B cell (primary cell): Measurements from ENCODE around the gene FMNL1. TPM values are rescaled to one million over a fixed set of nuclear protein-coding genes. Genes with fewer than 3 reads are reported as not detected.

Experiments
- ATAC-seq: fragments of 200-7000 bp; cut with Tn5 transposase; one replicate; pipeline ENCODE4 v1.10.0; 2021; ENCODE audit warnings: low read depth, mild to moderate bottlenecking, moderate number of reproducible peaks, moderate library complexity
- CTCF ChIA-PET: fragments of 350-600 bp; sonication (Branson Sonifier 250); formaldehyde crosslinking; loops from one replicate; lab custom pipeline; 2021; ENCODE audit warnings: antibody characterized with exemption, inconsistent platforms; lab: Charles Lee
- POLR2A ChIA-PET: fragments of 350-600 bp; sonication (Branson Sonifier 250); formaldehyde crosslinking; loops from one replicate; lab custom pipeline; 2021; ENCODE audit warnings: antibody characterized with exemption; lab: Charles Lee
- DNase-seq: peaks from one replicate; pipeline ENCODE4 v3.0.0; 2013
- H2AFZ ChIP-seq: 2 replicates; pipeline ENCODE4 v1.6.1; 2012; ENCODE audit warnings: mild to moderate bottlenecking, low read depth, low read length; ENCODE audit not compliant: insufficient read depth, poor library complexity, severe bottlenecking
- H3K27ac ChIP-seq, 2 donors: 1 replicate in 1 of 2; 2 replicates in 1 of 2; pipeline ENCODE4 v1.5.1; 2012 to 2013; ENCODE audit warnings: low read length in 2 of 2, mild to moderate bottlenecking in 2 of 2, moderate library complexity in 1 of 2
- H3K27me3 ChIP-seq, 4 experiments: fragments of 200-600 bp in 1 of 4; sonication (generic) in 1 of 4; replicated peaks in 1 of 4; 1 replicate in 2 of 4; 2 replicates in 2 of 4; pipeline versions ENCODE4 v1.6.1 to v1.7.0; 2013 to 2016; ENCODE audit warnings: low read length in 3 of 4, mild to moderate bottlenecking in 2 of 4, mixed read lengths in 1 of 4, moderate library complexity in 1 of 4; ENCODE audit not compliant: insufficient read depth in 4 of 4, control insufficient read depth in 3 of 4; ENCODE audit errors: control extremely low read depth in 1 of 4
- H3K36me3 ChIP-seq, 2 experiments: replicated peaks in 1 of 2; 1 replicate in 1 of 2; 2 replicates in 1 of 2; pipeline versions ENCODE4 v1.6.1 to v1.7.1; 2013; ENCODE audit warnings: low read length in 1 of 2; ENCODE audit not compliant: insufficient read depth in 2 of 2, control insufficient read depth in 1 of 2; ENCODE audit errors: control extremely low read depth in 1 of 2, extremely low read depth in 1 of 2
- H3K4me1 ChIP-seq, 2 donors: fragments of 200-600 bp in 1 of 2; sonication (generic) in 1 of 2; 1 replicate in 1 of 2; 2 replicates in 1 of 2; pipeline versions ENCODE4 v1.5.1 to v1.6.1; 2013 to 2017; ENCODE audit warnings: low read length in 2 of 2; ENCODE audit not compliant: control insufficient read depth in 2 of 2, insufficient read depth in 2 of 2
- H3K4me2 ChIP-seq: replicated peaks from 2 replicates; pipeline ENCODE3; 2012; ENCODE audit warnings: mild to moderate bottlenecking, low read depth, low read length; ENCODE audit not compliant: poor library complexity, severe bottlenecking
- H3K4me3 ChIP-seq, 5 experiments: fragments of 200-600 bp in 1 of 5; sonication (generic) in 1 of 5; 1 replicate in 3 of 5; 2 replicates in 2 of 5; pipeline versions ENCODE4 v1.5.1 to v1.7.0; 2011 to 2016; ENCODE audit warnings: low read length in 4 of 5, mild to moderate bottlenecking in 4 of 5, low read depth in 2 of 5, control low read depth in 1 of 5, moderate library complexity in 1 of 5; ENCODE audit not compliant: insufficient read depth in 1 of 5; ENCODE audit errors: control extremely low read depth in 1 of 5, extremely low read depth in 1 of 5
- H3K79me2 ChIP-seq: fragments of 200-600 bp; sonication (generic); one replicate; pipeline ENCODE4 v1.6.0; 2016; ENCODE audit warnings: low read length; ENCODE audit not compliant: control insufficient read depth, insufficient read depth
- H3K9ac ChIP-seq: fragments of 200-600 bp; sonication (generic); 2 replicates; pipeline ENCODE4 v1.6.1; 2017; ENCODE audit warnings: mild to moderate bottlenecking, low read length, moderate library complexity
- H3K9me3 ChIP-seq, 3 donors: one replicate each; pipeline versions ENCODE4 v1.6.1 to v1.7.1; 2013; ENCODE audit warnings: low read length in 2 of 3; ENCODE audit not compliant: control insufficient read depth in 2 of 3, insufficient read depth in 1 of 3; ENCODE audit errors: control extremely low read depth in 1 of 3
- H4K20me1 ChIP-seq: 2 replicates; pipeline ENCODE4 v1.6.0; 2012; ENCODE audit warnings: mild to moderate bottlenecking, low read length; ENCODE audit not compliant: insufficient read depth, control insufficient read depth, poor library complexity, severe bottlenecking
- H3K27ac Mint-ChIP-seq: one replicate; pipeline ENCODE4 v1.8.0; 2021; ENCODE audit warnings: mixed read lengths
- H3K27me3 Mint-ChIP-seq: one replicate; pipeline ENCODE4 v1.8.0; 2021; ENCODE audit warnings: mixed read lengths
- H3K4me1 Mint-ChIP-seq: one replicate; pipeline ENCODE4 v1.8.0; 2021; ENCODE audit warnings: mixed read lengths
- H3K4me3 Mint-ChIP-seq: one replicate; pipeline ENCODE4 v1.8.0; 2021; ENCODE audit warnings: mixed read lengths
- H3K9me3 Mint-ChIP-seq: one replicate; pipeline ENCODE4 v1.8.0; 2022; ENCODE audit warnings: mixed read lengths; ENCODE audit not compliant: insufficient read depth
- EZH2 ChIP-seq: IDR thresholded peaks from 2 replicates; pipeline ENCODE4 v1.6.1; 2012; ENCODE audit warnings: borderline replicate concordance, low read depth, mild to moderate bottlenecking, moderate library complexity, low read length; ENCODE audit not compliant: insufficient read depth, poor library complexity, severe bottlenecking
- WGBS: methylation state at CpG from one replicate; pipeline ENCODE4 v1.1.5; 2013; ENCODE audit warnings: missing lambda C conversion rate; ENCODE audit not compliant: insufficient coverage; 5-methylcytosine and 5-hydroxymethylcytosine counted together
- intact Hi-C: fragments of 100-400 bp; cut with micrococcal nuclease; formaldehyde crosslinking; loops from one replicate; pipeline ENCODE4 v1.10.0; 2022
- polyA plus RNA-seq: library from polyadenylated mRNA; depleted of rRNA; stranded (reverse); fragments of >200 nt; gene quantifications from 2 replicates; pipeline ENCODE4 v1.2.3, GENCODE V29; 2012
- total RNA-seq, 2 donors: library from RNA; stranded (reverse); fragments of 120-200 nt in 1 of 2; gene quantifications; 1 replicate in 1 of 2; 2 replicates in 1 of 2; pipeline versions ENCODE4 v1.2.3 to v1.2.4, GENCODE V29; 2013 to 2022
- TF ChIP-seq, protein P1 (sequence below): fragments of 200-600 bp; IDR thresholded peaks from one replicate; pipeline ENCODE4 v1.8.0; 2022; ENCODE audit warnings: antibody characterized with exemption, mild to moderate bottlenecking

Gene FMNL1
- total and polyA plus RNA-seq, 2 donors (not counting 1 experiment from before 2014, with no cell fraction given): 386 to 663 TPM

- H3K4me3 ChIP-seq: no peak overlapping the region
- H3K4me1 ChIP-seq: peaks cover 0 to 6% of the 10 kb centered on the region in 2 donors
- no peak overlapping the region for H2AFZ ChIP-seq
- H3K4me1 Mint-ChIP-seq: peaks cover 9% of the 10 kb centered on the region
- H3K9me3 Mint-ChIP-seq: no peaks in the 10 kb centered on the region
- DNase-seq (no peak), ATAC-seq (no peak)
- H3K4me3 Mint-ChIP-seq: no peak overlapping the region
- H3K79me2 ChIP-seq: no peaks in the 10 kb centered on the region
- H3K9me3 ChIP-seq: no peaks in the 10 kb centered on the region
- H3K4me2 ChIP-seq: no peak overlapping the region
- WGBS: 94% methylated on average over 4 of the region's 6 CpGs
- ChIA-PET CTCF (interaction anchor here (0.5 to 12.2 kb wide), 36 partner anchors 8 to 1056 kb away, joined by 3 to 233 read pairs (median 5); partner anchors contain the start of genes ACBD4, EFTUD2, FMNL1 and HEXIM1), POLR2A (interaction anchor here (0.7 to 2.0 kb wide), 4 partner anchors 36 to 61 kb away, joined by 4 to 9 read pairs (median 8); partner anchors contain the start of genes ACBD4 and HEXIM2)
- intact Hi-C loops: loop anchor here (1.0 to 2.0 kb wide), 2 partner anchors 62 to 422 kb away; partner anchors contain the start of gene ACBD4
- no peak overlapping the region for H3K9ac ChIP-seq
- no peaks in the 10 kb centered on the region for H3K27me3 ChIP-seq
- no peaks in the 10 kb centered on the region for H3K36me3 ChIP-seq
- H3K27ac Mint-ChIP-seq: no peak overlapping the region
- TF ChIP-seq, protein P1, sequence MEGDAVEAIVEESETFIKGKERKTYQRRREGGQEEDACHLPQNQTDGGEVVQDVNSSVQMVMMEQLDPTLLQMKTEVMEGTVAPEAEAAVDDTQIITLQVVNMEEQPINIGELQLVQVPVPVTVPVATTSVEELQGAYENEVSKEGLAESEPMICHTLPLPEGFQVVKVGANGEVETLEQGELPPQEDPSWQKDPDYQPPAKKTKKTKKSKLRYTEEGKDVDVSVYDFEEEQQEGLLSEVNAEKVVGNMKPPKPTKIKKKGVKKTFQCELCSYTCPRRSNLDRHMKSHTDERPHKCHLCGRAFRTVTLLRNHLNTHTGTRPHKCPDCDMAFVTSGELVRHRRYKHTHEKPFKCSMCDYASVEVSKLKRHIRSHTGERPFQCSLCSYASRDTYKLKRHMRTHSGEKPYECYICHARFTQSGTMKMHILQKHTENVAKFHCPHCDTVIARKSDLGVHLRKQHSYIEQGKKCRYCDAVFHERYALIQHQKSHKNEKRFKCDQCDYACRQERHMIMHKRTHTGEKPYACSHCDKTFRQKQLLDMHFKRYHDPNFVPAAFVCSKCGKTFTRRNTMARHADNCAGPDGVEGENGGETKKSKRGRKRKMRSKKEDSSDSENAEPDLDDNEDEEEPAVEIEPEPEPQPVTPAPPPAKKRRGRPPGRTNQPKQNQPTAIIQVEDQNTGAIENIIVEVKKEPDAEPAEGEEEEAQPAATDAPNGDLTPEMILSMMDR: no peak
- TF ChIP-seq EZH2: no peak
- no peaks in the 10 kb centered on the region for H4K20me1 ChIP-seq
- no peak overlapping the region for H3K27ac ChIP-seq
- H3K27me3 Mint-ChIP-seq: no peaks in the 10 kb centered on the region
Observed at GRCh38 chr17:45197108-45197507, 24.6 kb upstream of the FMNL1 start.
